ENCODE results near the gene VPS18.

VPS18 gene

DNA sequence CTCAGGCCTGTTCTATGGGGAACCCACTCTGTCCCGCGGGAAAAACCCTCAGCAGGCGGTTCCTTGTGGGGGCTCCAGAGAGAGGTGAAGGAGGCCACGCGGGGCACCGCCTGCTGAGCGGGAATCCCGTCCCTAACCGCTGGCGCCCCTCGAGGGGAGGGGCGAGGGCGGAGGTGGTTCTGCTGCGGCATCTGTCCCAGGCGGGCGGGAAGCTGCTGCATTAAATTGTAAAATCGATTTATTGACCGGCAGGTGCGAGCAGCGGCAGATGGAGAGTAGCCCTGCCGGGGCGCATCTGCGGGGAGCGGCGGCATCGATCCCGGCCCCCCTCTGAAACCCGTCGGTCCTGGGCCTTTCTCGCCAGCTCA is 31.2 kb downstream of the VPS18 start:
- DNase-seq: no peak

GRCh38 chr15:40925863-40926658 is 31.8 kb downstream of the VPS18 start:
- no peak for DNase-seq

DNA sequence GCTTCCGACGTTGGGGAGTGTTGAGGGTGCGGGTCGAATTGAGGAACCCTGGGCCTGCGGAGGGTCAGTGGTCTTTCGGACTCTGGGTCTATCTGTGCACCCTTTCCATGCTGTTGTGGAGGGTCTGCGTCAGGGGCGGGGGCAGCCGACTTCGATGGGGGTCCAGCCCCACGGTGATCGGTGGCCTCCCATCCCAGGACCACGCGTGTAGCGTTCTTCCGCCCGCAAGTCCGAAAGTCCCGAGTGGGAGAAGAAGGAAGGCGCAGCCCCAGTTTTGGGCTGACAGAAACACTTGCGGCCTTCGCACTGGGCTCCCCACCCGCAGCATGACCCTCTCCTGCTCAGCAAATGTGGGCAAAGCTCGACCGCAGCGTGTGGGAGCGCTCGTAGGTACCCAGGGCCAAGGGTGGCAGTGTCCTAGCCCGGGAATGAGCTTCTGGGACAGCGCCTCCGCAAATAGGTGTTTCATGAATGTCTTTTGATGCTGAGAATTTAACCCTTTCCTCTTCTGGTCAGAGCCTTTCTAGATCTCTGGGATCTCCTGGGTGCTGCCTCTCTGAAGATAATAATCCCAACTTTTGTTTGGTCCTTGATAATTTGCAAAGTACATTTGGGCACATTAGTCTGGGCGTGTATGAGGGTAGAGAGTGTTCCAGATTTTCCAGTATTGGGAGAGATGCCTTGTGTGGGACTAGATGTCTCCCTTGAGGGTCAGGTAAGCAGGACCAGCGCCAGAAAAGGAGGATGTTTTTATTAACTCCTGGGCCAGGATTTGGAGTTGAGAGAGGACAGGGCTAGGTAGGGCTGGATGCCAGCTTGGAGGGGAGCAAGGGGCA is 32.6 kb downstream of the VPS18 start:
- DNase-seq: no peak

GRCh38 chr15:40927495-40927872 is 33.2 kb downstream of the VPS18 start:
- no peak for DNase-seq

- DNase-seq: peak; percentile 40
Observed at GRCh38 chr15:40927873-40928806, 33.9 kb downstream of the VPS18 start.

DNA sequence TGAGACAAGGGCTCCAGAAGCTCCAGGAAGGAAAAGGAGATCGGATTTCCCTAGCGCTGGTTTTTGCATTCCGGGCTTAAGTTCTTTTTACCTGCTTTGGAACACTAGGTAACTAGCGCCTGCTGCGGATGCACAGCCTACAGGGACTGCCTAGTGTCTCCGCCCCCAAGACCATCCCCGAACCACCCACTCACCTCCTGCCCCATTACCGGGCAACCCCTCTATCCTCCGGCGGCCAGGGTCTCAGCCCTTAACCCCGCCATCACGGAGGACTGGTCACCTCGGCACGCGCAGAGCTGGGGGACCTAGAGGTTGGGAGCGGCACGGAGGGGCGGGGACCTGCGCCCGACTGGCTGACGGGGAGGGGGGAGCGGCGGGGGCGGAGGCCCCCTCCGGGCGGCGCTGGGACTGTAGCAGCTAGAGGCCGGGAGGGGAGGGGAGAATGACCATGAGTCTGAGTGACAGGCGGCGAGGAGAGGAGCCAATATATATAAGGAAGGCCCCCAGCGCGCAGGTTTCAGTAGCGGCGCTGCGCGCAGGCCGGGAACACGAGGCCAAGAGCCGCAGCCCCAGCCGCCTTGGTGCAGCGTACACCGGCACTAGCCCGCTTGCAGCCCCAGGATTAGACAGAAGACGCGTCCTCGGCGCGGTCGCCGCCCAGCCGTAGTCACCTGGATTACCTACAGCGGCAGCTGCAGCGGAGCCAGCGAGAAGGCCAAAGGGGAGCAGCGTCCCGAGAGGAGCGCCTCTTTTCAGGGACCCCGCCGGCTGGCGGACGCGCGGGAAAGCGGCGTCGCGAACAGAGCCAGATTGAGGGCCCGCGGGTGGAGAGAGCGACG is 34.8 kb downstream of the VPS18 start, which contains the start of gene DLL4:
TSS of gene DLL4 (plus strand) at position 520 of the 839 bp plus-strand sequence. CDS start 329 bp downstream, outside the sequence.
- DNase-seq: peak; percentile 59

DNA sequence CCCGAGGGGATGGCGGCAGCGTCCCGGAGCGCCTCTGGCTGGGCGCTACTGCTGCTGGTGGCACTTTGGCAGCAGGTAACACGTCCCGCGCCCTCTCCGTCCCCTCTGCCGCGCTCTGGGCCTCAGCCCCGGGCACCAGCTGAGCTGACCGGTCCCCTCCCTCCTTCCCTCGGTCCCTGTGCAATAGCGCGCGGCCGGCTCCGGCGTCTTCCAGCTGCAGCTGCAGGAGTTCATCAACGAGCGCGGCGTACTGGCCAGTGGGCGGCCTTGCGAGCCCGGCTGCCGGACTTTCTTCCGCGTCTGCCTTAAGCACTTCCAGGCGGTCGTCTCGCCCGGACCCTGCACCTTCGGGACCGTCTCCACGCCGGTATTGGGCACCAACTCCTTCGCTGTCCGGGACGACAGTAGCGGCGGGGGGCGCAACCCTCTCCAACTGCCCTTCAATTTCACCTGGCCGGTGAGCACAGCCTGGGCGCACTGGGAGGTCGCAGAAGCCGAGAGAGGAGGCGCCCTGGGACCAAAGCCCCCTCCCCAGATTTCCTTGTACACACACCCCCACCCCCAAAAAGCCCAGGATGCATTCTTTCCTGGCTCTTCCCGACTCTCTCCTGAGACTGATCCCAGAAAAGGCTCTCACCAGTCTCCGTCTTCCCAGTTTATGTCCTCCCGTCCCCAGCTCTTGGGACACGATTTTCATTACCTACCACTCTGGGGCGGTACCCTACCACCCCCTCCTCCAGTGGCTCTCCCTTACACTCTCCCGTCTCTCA is 35.6 kb downstream of the VPS18 start:
- no peak for DNase-seq

DNA sequence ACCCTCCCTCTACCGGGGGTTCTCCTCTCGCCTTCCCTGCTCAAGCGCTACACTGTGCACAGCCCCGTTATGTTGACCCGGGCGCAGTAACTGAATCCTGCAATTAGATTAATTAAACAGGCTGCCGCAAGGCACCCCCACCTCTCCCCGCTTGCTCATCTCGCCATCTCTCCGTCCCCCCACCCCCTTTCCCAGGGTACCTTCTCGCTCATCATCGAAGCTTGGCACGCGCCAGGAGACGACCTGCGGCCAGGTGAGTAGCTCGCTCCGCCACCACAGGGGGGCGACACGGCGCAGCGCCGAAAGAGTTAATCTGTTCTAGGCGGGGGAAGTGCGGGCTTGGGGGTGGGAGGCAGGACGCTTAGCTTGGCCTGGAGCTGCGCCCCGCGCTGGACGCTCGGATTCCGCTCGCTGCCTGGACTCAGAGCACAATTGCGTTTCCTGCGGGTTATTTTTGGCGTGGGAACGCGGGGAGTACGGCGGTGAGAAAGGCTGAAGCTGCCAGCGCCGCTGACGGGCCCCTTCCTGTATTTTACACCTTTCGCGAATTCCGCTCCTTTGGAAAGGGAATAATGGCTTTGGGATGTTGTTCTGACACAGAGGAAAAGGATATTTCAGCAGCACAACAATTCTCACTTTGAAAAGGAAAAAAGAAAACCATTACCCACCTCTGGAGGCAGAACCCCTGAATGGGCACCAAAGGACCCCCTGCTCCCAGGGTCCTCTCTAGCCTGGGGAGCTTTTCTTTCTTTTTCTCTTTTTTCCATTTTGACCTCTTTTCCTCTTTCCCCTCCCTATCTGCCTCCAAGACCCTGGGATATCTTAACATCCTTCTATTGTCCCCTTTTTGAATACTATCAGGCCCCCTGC is 36.4 kb downstream of the VPS18 start:
- DNase-seq: peak; percentile 66

DNA sequence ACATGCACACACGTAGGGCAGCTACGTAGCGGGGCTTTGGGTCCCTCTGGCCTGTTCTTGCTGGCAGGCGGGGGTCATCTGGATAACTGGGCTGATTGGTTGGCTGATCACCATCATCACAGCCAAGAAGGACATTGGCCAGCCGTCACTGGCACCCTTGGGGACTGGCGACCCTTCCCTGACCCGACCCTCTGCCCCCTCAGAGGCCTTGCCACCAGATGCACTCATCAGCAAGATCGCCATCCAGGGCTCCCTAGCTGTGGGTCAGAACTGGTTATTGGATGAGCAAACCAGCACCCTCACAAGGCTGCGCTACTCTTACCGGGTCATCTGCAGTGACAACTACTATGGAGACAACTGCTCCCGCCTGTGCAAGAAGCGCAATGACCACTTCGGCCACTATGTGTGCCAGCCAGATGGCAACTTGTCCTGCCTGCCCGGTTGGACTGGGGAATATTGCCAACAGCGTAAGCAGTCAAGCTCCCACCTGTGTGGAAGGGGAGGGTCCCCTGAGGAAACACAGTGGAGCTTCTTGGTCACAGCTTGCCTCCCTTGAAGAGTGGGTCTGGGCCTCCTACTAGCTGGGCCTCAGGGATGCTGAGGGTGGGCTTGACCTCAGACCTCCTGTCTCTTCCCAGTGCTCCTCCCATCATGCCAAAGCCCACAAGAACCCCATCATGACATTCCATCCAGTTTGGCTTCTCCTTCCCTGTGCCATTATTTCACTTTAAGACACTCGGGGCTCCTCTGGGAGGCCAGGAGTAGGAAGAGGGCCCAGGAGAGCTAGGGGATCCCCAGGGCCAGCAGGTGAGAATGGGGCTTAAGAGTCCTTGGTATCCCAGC is 37.3 kb downstream of the VPS18 start:
- no peak for DNase-seq

DNA sequence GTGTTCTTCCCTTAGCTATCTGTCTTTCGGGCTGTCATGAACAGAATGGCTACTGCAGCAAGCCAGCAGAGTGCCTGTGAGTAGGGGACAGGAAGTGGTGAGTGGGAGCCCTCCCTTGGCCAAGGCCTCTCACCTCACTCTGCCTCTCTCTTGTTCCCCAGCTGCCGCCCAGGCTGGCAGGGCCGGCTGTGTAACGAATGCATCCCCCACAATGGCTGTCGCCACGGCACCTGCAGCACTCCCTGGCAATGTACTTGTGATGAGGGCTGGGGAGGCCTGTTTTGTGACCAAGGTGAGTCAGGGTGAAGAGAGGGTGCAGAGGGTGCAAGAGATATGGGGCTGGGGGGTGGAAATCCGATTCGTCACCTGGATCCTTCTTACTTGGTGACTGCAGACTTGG is 37.9 kb downstream of the VPS18 start:
- no peak for DNase-seq

- no peak for DNase-seq
Observed at GRCh38 chr15:40932649-40933516, 38.6 kb downstream of the VPS18 start.

DNA sequence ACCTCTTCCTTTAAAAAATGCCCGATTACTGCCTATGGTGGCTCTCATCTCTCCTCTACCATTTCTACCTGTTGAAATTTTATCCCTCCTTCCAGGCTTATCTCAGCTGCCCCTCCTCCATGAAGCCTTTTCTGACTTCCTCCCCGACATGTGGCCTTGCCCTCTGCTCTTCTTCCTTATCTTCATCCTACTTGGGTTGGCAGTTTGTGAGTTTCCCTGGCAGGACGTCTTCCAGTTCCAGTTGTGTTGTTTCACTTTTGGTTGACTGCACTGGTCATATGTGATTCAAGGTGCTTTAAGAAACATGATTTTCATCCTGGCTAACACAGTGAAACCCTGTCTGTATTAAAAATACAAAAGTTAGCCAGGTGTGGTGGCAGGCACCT is 39.3 kb downstream of the VPS18 start:
- DNase-seq: no peak

DNA sequence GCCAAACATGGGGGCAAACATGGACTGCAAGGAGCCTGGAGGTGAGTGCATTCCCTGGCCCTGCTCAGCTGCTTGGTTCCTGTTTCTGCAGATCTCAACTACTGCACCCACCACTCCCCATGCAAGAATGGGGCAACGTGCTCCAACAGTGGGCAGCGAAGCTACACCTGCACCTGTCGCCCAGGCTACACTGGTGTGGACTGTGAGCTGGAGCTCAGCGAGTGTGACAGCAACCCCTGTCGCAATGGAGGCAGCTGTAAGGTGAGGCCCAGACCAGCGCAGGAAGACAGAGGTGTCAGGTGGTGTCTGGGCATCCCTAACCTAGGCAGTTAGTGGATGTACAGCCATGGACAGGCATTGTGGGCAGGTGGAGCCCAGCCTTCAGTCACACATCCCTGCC is 40.2 kb downstream of the VPS18 start:
- DNase-seq: no peak

DNA sequence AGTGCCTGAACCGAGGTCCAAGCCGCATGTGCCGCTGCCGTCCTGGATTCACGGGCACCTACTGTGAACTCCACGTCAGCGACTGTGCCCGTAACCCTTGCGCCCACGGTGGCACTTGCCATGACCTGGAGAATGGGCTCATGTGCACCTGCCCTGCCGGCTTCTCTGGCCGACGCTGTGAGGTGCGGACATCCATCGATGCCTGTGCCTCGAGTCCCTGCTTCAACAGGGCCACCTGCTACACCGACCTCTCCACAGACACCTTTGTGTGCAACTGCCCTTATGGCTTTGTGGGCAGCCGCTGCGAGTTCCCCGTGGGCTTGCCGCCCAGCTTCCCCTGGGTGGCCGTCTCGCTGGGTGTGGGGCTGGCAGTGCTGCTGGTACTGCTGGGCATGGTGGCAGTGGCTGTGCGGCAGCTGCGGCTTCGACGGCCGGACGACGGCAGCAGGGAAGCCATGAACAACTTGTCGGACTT is 42.0 kb downstream of the VPS18 start:
- DNase-seq: no peak

DNA sequence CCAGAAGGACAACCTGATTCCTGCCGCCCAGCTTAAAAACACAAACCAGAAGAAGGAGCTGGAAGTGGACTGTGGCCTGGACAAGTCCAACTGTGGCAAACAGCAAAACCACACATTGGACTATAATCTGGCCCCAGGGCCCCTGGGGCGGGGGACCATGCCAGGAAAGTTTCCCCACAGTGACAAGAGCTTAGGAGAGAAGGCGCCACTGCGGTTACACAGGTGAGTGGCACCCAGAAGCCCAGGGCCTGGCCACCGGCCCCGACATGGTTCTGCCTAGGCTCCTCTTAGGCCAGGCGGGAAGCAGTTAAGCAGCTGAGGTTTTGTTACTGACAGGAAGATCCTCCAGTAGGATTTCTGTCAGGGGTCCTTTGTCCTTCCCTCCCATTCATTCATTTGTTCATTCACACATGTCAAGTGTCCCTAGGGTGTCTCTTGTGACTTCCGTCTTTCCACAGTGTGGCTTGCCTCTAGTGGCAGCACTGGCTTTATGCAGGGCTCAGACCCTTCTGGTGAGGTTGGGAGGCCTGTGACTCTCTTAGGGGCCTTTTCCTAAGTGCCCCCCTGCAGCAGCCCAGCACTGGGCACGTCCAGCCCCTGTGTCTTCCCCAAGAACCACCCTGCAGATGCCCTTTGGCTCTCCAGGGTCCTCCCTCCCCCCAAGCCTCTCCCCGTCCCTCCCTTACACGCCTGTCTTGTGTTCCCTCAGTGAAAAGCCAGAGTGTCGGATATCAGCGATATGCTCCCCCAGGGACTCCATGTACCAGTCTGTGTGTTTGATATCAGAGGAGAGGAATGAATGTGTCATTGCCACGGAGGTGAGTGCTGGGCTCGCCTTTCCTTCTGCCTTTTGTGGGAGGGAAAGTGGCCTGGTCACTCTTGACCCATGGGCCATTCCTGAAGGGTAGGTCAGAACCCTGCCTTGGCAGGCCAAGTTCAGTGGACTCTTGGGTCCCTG is 42.7 kb downstream of the VPS18 start:
- DNase-seq: no peak

DNA sequence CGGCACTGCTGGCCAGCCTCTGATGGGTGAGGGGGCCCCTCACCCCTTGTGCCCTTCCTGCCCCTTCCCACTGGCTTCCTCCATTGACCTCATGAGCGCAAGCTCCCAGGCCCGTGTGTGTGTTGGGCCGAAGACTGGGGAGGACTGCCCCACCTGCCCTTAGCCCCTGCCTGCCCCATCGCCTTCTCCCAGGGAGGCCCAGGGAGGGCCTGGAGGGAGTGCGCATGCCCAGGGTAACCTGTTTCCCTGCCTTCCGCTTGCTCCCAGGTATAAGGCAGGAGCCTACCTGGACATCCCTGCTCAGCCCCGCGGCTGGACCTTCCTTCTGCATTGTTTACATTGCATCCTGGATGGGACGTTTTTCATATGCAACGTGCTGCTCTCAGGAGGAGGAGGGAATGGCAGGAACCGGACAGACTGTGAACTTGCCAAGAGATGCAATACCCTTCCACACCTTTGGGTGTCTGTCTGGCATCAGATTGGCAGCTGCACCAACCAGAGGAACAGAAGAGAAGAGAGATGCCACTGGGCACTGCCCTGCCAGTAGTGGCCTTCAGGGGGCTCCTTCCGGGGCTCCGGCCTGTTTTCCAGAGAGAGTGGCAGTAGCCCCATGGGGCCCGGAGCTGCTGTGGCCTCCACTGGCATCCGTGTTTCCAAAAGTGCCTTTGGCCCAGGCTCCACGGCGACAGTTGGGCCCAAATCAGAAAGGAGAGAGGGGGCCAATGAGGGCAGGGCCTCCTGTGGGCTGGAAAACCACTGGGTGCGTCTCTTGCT is 43.7 kb downstream of the VPS18 start:
- DNase-seq: peak; percentile 28

All from activated T-cell treated with anti-CD3 and anti-CD28 coated beads, Interleukin-2, amount 50 U/mL, for 1 hour (primary cell).